Body of pancreas (tissue), 4 donors: Measurements from ENCODE around the gene CDC42EP2. TPM values are rescaled to one million over a fixed set of nuclear protein-coding genes. Genes with fewer than 3 reads are reported as not detected.

ENCODE experiments used
- ATAC-seq: fragments of 150-250 bp; one replicate; pipeline ENCODE4 v1.9.1; 2016
- DNase-seq, 4 donors: peaks; one replicate each; pipeline ENCODE4 v3.0.0-alpha.2; 2019
- H3K27ac ChIP-seq, 4 donors: fragments of 200-600 bp; sonication (generic); 1 replicate in 3 of 4; 2 replicates in 1 of 4; pipeline versions ENCODE4 v1.5.1 to v1.6.1; 2016 to 2019; ENCODE audit warnings: mild to moderate bottlenecking in 1 of 4, mixed read lengths in 1 of 4, moderate library complexity in 1 of 4
- H3K27me3 ChIP-seq, 2 donors: fragments of 200-600 bp; sonication (generic); one replicate each; pipeline ENCODE4 v1.6.0; 2016; ENCODE audit warnings: mild to moderate bottlenecking in 1 of 2
- H3K36me3 ChIP-seq, 2 donors: fragments of 200-600 bp; sonication (generic); replicated peaks in 1 of 2; 2 replicates each; pipeline ENCODE4 v1.5.1; 2016; ENCODE audit warnings: low read depth in 2 of 2; ENCODE audit not compliant: insufficient read depth in 1 of 2
- H3K4me1 ChIP-seq: fragments of 200-600 bp; sonication (generic); one replicate; pipeline ENCODE4 v1.6.0; 2016
- H3K4me3 ChIP-seq, 2 donors: fragments of 200-600 bp; sonication (generic); 1 replicate in 1 of 2; 2 replicates in 1 of 2; pipeline ENCODE4 v1.5.1; 2016 to 2019
- H3K9me3 ChIP-seq, 3 donors: fragments of 200-600 bp; sonication (generic); 1 replicate in 2 of 3; 2 replicates in 1 of 3; pipeline ENCODE4 v1.5.1; 2016
- CTCF ChIP-seq, 7 experiments: fragments of 450-650 bp in 4 of 7; fragments of 200-600 bp in 3 of 7; sonication (generic) in 3 of 7; IDR thresholded peaks; one replicate each; pipeline ENCODE4 v1.5.1; 2016 to 2019; ENCODE audit warnings: antibody characterized with exemption in 7 of 7
- POLR2A ChIP-seq, 3 donors: fragments of 450-650 bp; IDR thresholded peaks; one replicate each; pipeline ENCODE4 v1.6.1; 2016; ENCODE audit warnings: antibody characterized with exemption in 3 of 3, mild to moderate bottlenecking in 2 of 3
- WGBS, 2 donors: methylation state at CpG; one replicate each; pipeline ENCODE4 v1.1.5; 2017; 5-methylcytosine and 5-hydroxymethylcytosine counted together
- intact Hi-C: fragments of 100-400 bp; cut with DNase I; formaldehyde crosslinking; loops from one replicate; pipeline ENCODE4 v1.15.1; 2023
- total RNA-seq, 2 donors: library from RNA; depleted of rRNA; stranded (reverse); fragments of >200 nt; gene quantifications; one replicate each; pipeline ENCODE4 v1.1.0, GENCODE V29; 2016

The CDC42EP2 gene
- total RNA-seq, 2 donors from 2014 or later, result 8.3 to 16.8 TPM

- DNase-seq, result peak; percentile 36 to 52 (median 42)
- Histone ChIP-seq H3K4me1 (peaks cover 37% of the 10 kb centered on the region), H3K36me3 (no peaks in the 10 kb centered on the region), H3K27me3 (no peaks in the 10 kb centered on the region), H3K4me3 (no peak overlapping the region), H3K27ac (peak overlapping the region in 2 of 4 donors; percentile 55 to 64), H3K9me3 (no peaks in the 10 kb centered on the region)
- WGBS, 2 donors, result 41 to 58% methylated on average over 2 to 6 of the region's 7 CpGs
- peak; percentile 49 for ATAC-seq
- TF ChIP-seq POLR2A (IDR thresholded peaks at IDR 0.05), result no peak
- no peak for TF ChIP-seq CTCF (IDR thresholded peaks at IDR 0.05)
- intact Hi-C loops, result no loop called here
Observed at GRCh38 chr11:65308281-65308891, 6.3 kb upstream of the CDC42EP2 start.

GRCh38 chr11:65309006-65309405, 5.7 kb upstream of the CDC42EP2 start:
- no peak for TF ChIP-seq CTCF (IDR thresholded peaks at IDR 0.05)
- TF ChIP-seq POLR2A (IDR thresholded peaks at IDR 0.05), result no peak
- DNase-seq (no peak), ATAC-seq (no peak)
- intact Hi-C loops, result no loop called here
- H3K27me3 ChIP-seq, result no peaks in the 10 kb centered on the region
- H3K27ac ChIP-seq, result peak overlapping the region in 2 of 4 donors; percentile 55 to 64
- H3K9me3 ChIP-seq, result no peaks in the 10 kb centered on the region
- peaks cover 43% of the 10 kb centered on the region for H3K4me1 ChIP-seq
- WGBS, 2 donors, result 72 to 82% methylated on average over 3 to 4 of the region's 5 CpGs
- no peaks in the 10 kb centered on the region for H3K36me3 ChIP-seq
- H3K4me3 ChIP-seq, result no peak overlapping the region

- no peak for TF ChIP-seq CTCF (IDR thresholded peaks at IDR 0.05)
- TF ChIP-seq POLR2A (IDR thresholded peaks at IDR 0.05), result no peak
- WGBS, 2 donors, result 59 to 79% methylated on average over 5 to 10 of the region's 10 CpGs
- ATAC-seq, result no peak
- Histone ChIP-seq H3K27me3 (no peaks in the 10 kb centered on the region), H3K4me1 (peaks cover 42% of the 10 kb centered on the region), H3K9me3 (no peaks in the 10 kb centered on the region), H3K36me3 (no peaks in the 10 kb centered on the region), H3K4me3 (no peak overlapping the region), H3K27ac (no peak overlapping the region)
- intact Hi-C loops, result no loop called here
- DNase-seq, result peak in 1 of 4 donors; percentile 34
Observed at GRCh38 chr11:65310215-65310614, 4.5 kb upstream of the CDC42EP2 start.

- Histone ChIP-seq H3K27me3 (no peaks in the 10 kb centered on the region), H3K4me3 (no peak overlapping the region), H3K36me3 (no peaks in the 10 kb centered on the region), H3K4me1 (peaks cover 42% of the 10 kb centered on the region), H3K27ac (no peak overlapping the region), H3K9me3 (no peaks in the 10 kb centered on the region)
- intact Hi-C loops, result no loop called here
- DNase-seq, result no peak
- WGBS, 2 donors, result 52 to 69% methylated on average over 2 to 6 of the region's 6 CpGs
- no peak for TF ChIP-seq CTCF (IDR thresholded peaks at IDR 0.05)
- no peak for TF ChIP-seq POLR2A (IDR thresholded peaks at IDR 0.05)
- no peak for ATAC-seq
Observed at GRCh38 chr11:65310736-65311135, 3.9 kb upstream of the CDC42EP2 start.

GRCh38 chr11:65311170-65311678, 3.4 kb upstream of the CDC42EP2 start:
- no peak overlapping the region for H3K27ac ChIP-seq
- intact Hi-C loops, result no loop called here
- H3K9me3 ChIP-seq, result no peaks in the 10 kb centered on the region
- peaks cover 42% of the 10 kb centered on the region for H3K4me1 ChIP-seq
- ATAC-seq, result no peak
- no peak for DNase-seq
- WGBS, 2 donors, result 74% methylated on average over 5 of the region's 5 CpGs; no CpG with 5 or more reads in 1 of the 2 donors
- no peak overlapping the region for H3K4me3 ChIP-seq
- TF ChIP-seq CTCF (IDR thresholded peaks at IDR 0.05) (no peak), POLR2A (IDR thresholded peaks at IDR 0.05) (no peak)
- no peaks in the 10 kb centered on the region for H3K36me3 ChIP-seq
- no peaks in the 10 kb centered on the region for H3K27me3 ChIP-seq
